GM12892 (cell line): Measurements from ENCODE around the gene SDC3.

Source experiments
- POLR2A ChIP-seq: IDR thresholded peaks from 2 replicates; pipeline ENCODE4 v1.6.1; 2011; ENCODE audit warnings: low read depth, low read length, control low read depth
- POLR2AphosphoS5 ChIP-seq: IDR thresholded peaks from 2 replicates; pipeline ENCODE4 v1.6.1; 2011; ENCODE audit warnings: low read depth, low read length, control low read depth

GRCh38 chr1:30848130-30848529, 60.4 kb downstream of the SDC3 start:
- TF ChIP-seq POLR2AphosphoS5 (no peak), POLR2A (no peak)
